Left forelimb (tissue), 1 donor: ENCODE data around the gene SAMD4A.

Experiments
- DNase-seq: peaks from one replicate; pipeline ENCODE4 v3.0.0-alpha.2; 2018; ENCODE audit warnings: low spot score

The SAMD4A gene

GRCh38 chr14:54805445-54806322, 238.8 kb downstream of the SAMD4A start:
- DNase-seq, result peak; percentile 79

GRCh38 chr14:54806616-54807015, 239.7 kb downstream of the SAMD4A start:
- DNase-seq, result no peak

GRCh38 chr14:54807428-54807827, 240.5 kb downstream of the SAMD4A start:
- DNase-seq, result no peak

GRCh38 chr14:54807881-54808280, 241.0 kb downstream of the SAMD4A start:
- DNase-seq, result no peak

- no peak for DNase-seq
Measured at GRCh38 chr14:54808326-54809161, 241.6 kb downstream of the SAMD4A start.

GRCh38 chr14:54809767-54810166, 242.8 kb downstream of the SAMD4A start:
- no peak for DNase-seq

- no peak for DNase-seq
Measured at GRCh38 chr14:54812617-54813016, 245.7 kb downstream of the SAMD4A start.

GRCh38 chr14:54813081-54813480, 246.2 kb downstream of the SAMD4A start:
- DNase-seq, result no peak

- no peak for DNase-seq
Measured at GRCh38 chr14:54814076-54814475, 247.1 kb downstream of the SAMD4A start.

GRCh38 chr14:54815016-54815415, 248.1 kb downstream of the SAMD4A start:
- DNase-seq, result no peak

GRCh38 chr14:54815515-54815914, 248.6 kb downstream of the SAMD4A start:
- no peak for DNase-seq

GRCh38 chr14:54816450-54816849, 249.5 kb downstream of the SAMD4A start:
- DNase-seq, result no peak

GRCh38 chr14:54817506-54817905, 250.6 kb downstream of the SAMD4A start:
- DNase-seq, result no peak

- no peak for DNase-seq
Measured at GRCh38 chr14:54818201-54819133, 251.5 kb downstream of the SAMD4A start.

- DNase-seq, result no peak
Measured at GRCh38 chr14:54822685-54823084, 255.8 kb downstream of the SAMD4A start.

GRCh38 chr14:54823757-54824549, 257.0 kb downstream of the SAMD4A start:
- DNase-seq, result no peak

GRCh38 chr14:54828037-54828436, 261.1 kb downstream of the SAMD4A start:
- DNase-seq, result no peak

- DNase-seq, result no peak
Measured at GRCh38 chr14:54829486-54830224, 262.7 kb downstream of the SAMD4A start.

GRCh38 chr14:54830650-54831049, 263.7 kb downstream of the SAMD4A start:
- no peak for DNase-seq

- no peak for DNase-seq
Measured at GRCh38 chr14:54834081-54834480, 267.2 kb downstream of the SAMD4A start.
